Measurements from ENCODE around the gene CDC25B. TPM values are rescaled to one million over a fixed set of nuclear protein-coding genes. Genes with fewer than 3 reads are reported as not detected.

The CDC25B gene
- total and polyA plus RNA-seq, 2 of the 13 experiments (the other 11 are each of a cell fraction or from before 2014, with no cell fraction given): 14.5 to 19.4 TPM

- TF ChIP-seq ATF2 (CRISPR knock-in tag; IDR thresholded peaks at IDR 0.05): peak; percentile 71; the same call in 1 of the 2 replicates
- TF ChIP-seq NR2F2 (IDR thresholded peaks at IDR 0.05; ENCODE audit: borderline replicate concordance, low read depth): no peak
- TF ChIP-seq CBX5 (CRISPR knock-in tag; IDR thresholded peaks at IDR 0.05; ENCODE audit: borderline replicate concordance): peak; percentile 95; the same call in 1 of the 2 replicates
- peak; percentile 98 for TF ChIP-seq CREB3 (CRISPR knock-in tag; IDR thresholded peaks at IDR 0.05)
- TF ChIP-seq FOXO4 (CRISPR knock-in tag; conservative IDR thresholded peaks at IDR 0.05): no peak
- TF ChIP-seq SIX1 (CRISPR knock-in tag; IDR thresholded peaks at IDR 0.05; ENCODE audit: borderline replicate concordance): peak; percentile 3; the same call in 1 of the 2 replicates
- TF ChIP-seq TFE3 (CRISPR knock-in tag; IDR thresholded peaks at IDR 0.05): peak; percentile 98
- peak; percentile 88; the same call in 1 of the 2 replicates for TF ChIP-seq LBX2 (CRISPR knock-in tag; IDR thresholded peaks at IDR 0.05; ENCODE audit: borderline replicate concordance)
- TF ChIP-seq ZNF343 (CRISPR knock-in tag; IDR thresholded peaks at IDR 0.05): peak; percentile 82; the same call in 1 of the 2 replicates
- TF ChIP-seq BHLHE40 (IDR thresholded peaks at IDR 0.05; ENCODE audit: low read length): peak; percentile 91
- TF ChIP-seq ZNF256 (CRISPR knock-in tag; conservative IDR thresholded peaks at IDR 0.05): no peak; the same call in 1 of the 2 replicates
- TF ChIP-seq THYN1 (CRISPR knock-in tag; IDR thresholded peaks at IDR 0.05; ENCODE audit: borderline replicate concordance, low read depth): peak; percentile 82; the same call in 1 of the 2 replicates
- TF ChIP-seq NFE2 (CRISPR knock-in tag; IDR thresholded peaks at IDR 0.05): no peak
- TF ChIP-seq JARID2 (CRISPR knock-in tag; IDR thresholded peaks at IDR 0.05; ENCODE audit: insufficient replicate concordance): no peak
- TF ChIP-seq MTA3 (CRISPR knock-in tag; IDR thresholded peaks at IDR 0.05): no peak
- TF ChIP-seq ZNF7 (CRISPR knock-in tag; IDR thresholded peaks at IDR 0.05): no peak
- TF ChIP-seq MEIS2 (CRISPR knock-in tag; IDR thresholded peaks at IDR 0.05): peak; percentile 89
- TF ChIP-seq HNRNPL (IDR thresholded peaks at IDR 0.05; ENCODE audit: low read depth, low read length): peak; percentile 99
- peak; percentile 94 for TF ChIP-seq ZSCAN25 (CRISPR knock-in tag; IDR thresholded peaks at IDR 0.05)
- 0 out of 2 replicates have a peak, but pooled peaks have one; percentile 58 for TF ChIP-seq ZNF326 (CRISPR knock-in tag; IDR thresholded peaks at IDR 0.05; ENCODE audit: borderline replicate concordance)
- TF ChIP-seq BRCA1 (CRISPR knock-in tag; IDR thresholded peaks at IDR 0.05): peak; percentile 92; the same call in 1 of the 2 replicates
- TF ChIP-seq MIXL1 (CRISPR knock-in tag; IDR thresholded peaks at IDR 0.05): peak; percentile 62; the same call in 1 of the 2 replicates
- TF ChIP-seq MEF2D (CRISPR knock-in tag; IDR thresholded peaks at IDR 0.05): peak; percentile 93
- peak; percentile 98 for TF ChIP-seq SATB2 (CRISPR knock-in tag; IDR thresholded peaks at IDR 0.05)
- no peak for TF ChIP-seq ZNF713 (CRISPR knock-in tag; IDR thresholded peaks at IDR 0.05)
- TF ChIP-seq NFE2L2 (IDR thresholded peaks at IDR 0.05; ENCODE audit: low read length): no peak
Observed at GRCh38 chr20:3811467-3812258, 15.6 kb downstream of the CDC25B start (continued).

All from HepG2 (cell line).